ENCODE results near the gene CYP3A4. TPM values are rescaled to one million over a fixed set of nuclear protein-coding genes. Genes with fewer than 3 reads are reported as not detected.
"Not testable (repeated sequence)": the region's sequence is repeated elsewhere in the genome, so short reads cannot be mapped to it uniquely, and the experiment has no call there.

Gene CYP3A4
- polyA plus RNA-seq, 6 donors from 2014 or later: not detected

DNA sequence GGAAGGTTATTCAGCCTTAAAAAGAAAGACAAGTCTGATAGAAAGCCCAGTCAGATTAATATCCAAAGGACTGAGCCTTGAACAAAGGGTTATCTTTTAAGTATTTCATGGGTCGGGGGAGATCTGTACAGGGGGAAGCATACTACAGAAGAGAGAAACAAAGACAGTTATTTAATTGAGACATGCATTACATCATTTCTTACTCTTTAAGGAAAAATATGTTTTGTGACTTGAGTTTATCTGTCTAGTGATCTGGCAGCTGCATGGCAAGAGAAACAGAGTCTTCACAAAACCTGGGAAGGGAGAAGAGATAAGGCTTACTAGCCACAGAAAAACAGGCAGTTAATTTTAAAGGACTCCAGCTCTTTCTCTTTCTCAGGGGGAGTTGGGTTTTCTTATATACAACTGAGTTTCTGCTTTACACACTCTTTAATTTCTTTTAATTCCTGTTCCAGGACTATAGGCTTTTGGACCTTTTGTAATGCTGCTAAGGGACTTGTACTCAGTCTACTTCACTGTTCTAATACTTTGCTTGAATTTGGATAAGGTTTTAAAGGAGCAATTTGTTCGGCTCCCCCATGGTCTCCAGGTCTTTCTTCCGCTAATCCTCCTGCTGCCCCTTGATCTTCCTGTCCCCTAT, 23.0 kb upstream of the CYP3A4 start:
- Mint-ChIP-seq H3K36me3 (peaks cover 0 to 15% of the 10 kb centered on the region in 2 donors), H3K27ac (no peak overlapping the region), H3K4me1 (no peaks in the 10 kb centered on the region), H3K4me3 (no peak overlapping the region), H3K9me3 (peaks cover 0 to 32% (median 9%) of the 10 kb centered on the region in 7 donors), H3K27me3 (peaks cover 31 to 64% (median 60%) of the 10 kb centered on the region in 3 donors)
- ATAC-seq (ENCODE audit: low read depth in 2 of 2): no peak
- DNase-seq: no peak

GRCh38 chr7:99805641-99806040, 21.7 kb upstream of the CYP3A4 start:
- Mint-ChIP-seq H3K36me3 (peaks cover 0 to 17% of the 10 kb centered on the region in 2 donors), H3K4me3 (no peak overlapping the region), H3K9me3 (peaks cover 0 to 32% (median 10%) of the 10 kb centered on the region in 7 donors), H3K27ac (no peak overlapping the region), H3K4me1 (no peaks in the 10 kb centered on the region), H3K27me3 (peaks cover 39 to 76% (median 71%) of the 10 kb centered on the region in 3 donors)
- no peak for DNase-seq
- ATAC-seq (ENCODE audit: low read depth in 2 of 2): no peak

DNA sequence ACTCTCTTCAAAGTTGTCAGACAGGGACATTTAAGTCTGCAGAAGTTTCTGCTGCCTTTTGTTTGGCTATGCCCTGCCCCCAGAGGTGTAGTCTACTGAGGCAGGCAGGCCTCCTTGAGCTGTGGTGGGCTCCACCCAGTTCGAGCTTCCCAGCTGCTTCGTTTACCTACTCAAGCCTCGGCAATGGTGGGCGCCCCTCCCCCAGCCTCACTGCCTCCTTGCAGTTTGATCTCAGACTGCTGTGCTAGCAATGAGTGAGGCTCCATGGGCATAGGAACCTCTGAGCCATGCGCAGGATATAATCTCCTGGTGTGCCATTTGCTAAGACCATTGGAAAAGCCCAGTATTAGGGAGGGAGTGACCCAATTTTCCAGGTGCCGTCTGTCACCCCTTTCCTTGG, 19.1 kb upstream of the CYP3A4 start:
- not testable (repeated sequence) for H3K4me1 Mint-ChIP-seq

DNA sequence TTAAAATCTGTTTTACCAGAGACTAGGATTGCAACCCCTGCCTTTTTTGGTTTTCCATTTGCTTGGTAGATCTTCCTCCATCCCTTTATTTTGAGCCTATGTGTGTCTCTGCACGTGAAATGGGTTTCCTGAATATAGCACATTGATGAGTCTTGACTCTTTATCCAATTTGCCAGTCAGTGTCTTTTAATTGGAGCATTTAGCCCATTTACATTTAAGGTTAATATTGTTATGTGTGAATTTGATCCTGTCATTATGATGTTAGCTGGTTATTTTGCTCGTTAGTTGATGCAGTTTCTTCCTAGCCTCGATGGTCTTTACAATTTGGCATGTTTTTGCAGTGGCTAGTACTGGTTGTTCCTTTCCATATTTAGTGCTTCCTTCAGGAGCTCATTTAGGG, 17.4 kb upstream of the CYP3A4 start:
- Mint-ChIP-seq H3K9me3 (peaks cover 0 to 36% (median 11%) of the 10 kb centered on the region in 7 donors), H3K36me3 (peaks cover 0 to 17% of the 10 kb centered on the region in 2 donors), H3K27me3 (peaks cover 34 to 69% (median 51%) of the 10 kb centered on the region in 3 donors)
- ATAC-seq (ENCODE audit: low read depth in 2 of 2); H3K27ac Mint-ChIP-seq; H3K4me1 Mint-ChIP-seq; H3K4me3 Mint-ChIP-seq; DNase-seq: not testable (repeated sequence)

More for the DNA sequence above, 19.1 kb upstream of the CYP3A4 start:
- ATAC-seq (ENCODE audit: low read depth in 2 of 2); H3K27ac Mint-ChIP-seq; H3K4me3 Mint-ChIP-seq; DNase-seq: not testable (repeated sequence)
- peaks cover 0 to 17% of the 10 kb centered on the region in 2 donors for H3K36me3 Mint-ChIP-seq
- H3K27me3 Mint-ChIP-seq: peaks cover 40 to 82% (median 67%) of the 10 kb centered on the region in 3 donors
- H3K9me3 Mint-ChIP-seq: peaks cover 0 to 31% (median 13%) of the 10 kb centered on the region in 7 donors

DNA sequence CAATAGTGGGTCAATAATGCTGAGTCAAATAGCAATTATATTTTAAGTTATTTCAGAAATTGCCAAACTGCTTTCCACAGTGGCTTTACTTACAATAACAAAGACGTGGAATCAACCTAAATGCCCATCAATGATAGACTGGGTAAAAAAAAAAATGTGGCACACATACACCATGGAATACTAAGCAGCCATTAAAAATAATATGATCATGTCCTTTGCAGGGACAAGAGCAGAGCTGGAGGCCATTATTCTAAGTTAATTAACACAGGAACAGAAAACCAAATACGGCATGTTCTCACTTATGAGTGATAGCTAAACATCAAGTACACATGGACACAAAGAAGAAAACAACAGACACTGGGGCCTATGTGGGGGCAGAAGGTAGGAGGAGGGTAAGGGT, 15.0 kb upstream of the CYP3A4 start:
- no peak for ATAC-seq (ENCODE audit: low read depth in 2 of 2)
- H3K36me3 Mint-ChIP-seq: peaks cover 0 to 7% of the 10 kb centered on the region in 2 donors
- DNase-seq: no peak
- H3K4me3 Mint-ChIP-seq: no peak overlapping the region
- peaks cover 22 to 60% (median 41%) of the 10 kb centered on the region in 3 donors for H3K27me3 Mint-ChIP-seq
- H3K4me1 Mint-ChIP-seq: no peaks in the 10 kb centered on the region
- H3K9me3 Mint-ChIP-seq: peaks cover 0 to 18% (median 7%) of the 10 kb centered on the region in 7 donors
- peak overlapping the region in 1 of 6 donors; percentile 17 for H3K27ac Mint-ChIP-seq

DNA sequence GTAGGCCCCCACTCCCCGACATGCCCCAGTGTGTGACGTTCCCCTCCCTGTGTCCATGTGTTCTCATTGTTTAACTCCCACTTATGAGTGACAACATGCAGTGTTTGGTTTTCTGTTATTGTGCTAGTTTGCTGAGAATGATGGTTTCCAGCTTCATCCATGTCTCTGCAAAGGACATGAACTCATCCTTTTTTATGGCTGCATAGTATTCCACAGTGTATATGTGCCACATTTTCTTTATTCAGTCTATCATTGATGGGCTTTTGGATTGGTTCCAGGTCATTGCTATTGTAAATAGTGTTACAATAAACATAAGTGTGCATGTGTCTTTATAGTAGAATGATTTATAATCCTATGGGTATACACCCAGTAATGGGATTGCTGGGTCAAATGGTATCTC, 11.9 kb upstream of the CYP3A4 start:
- H3K27ac Mint-ChIP-seq; H3K4me1 Mint-ChIP-seq; H3K36me3 Mint-ChIP-seq; H3K4me3 Mint-ChIP-seq; ATAC-seq (ENCODE audit: low read depth in 2 of 2); DNase-seq: not testable (repeated sequence)
- peaks cover 0 to 10% (median 3%) of the 10 kb centered on the region in 7 donors for H3K9me3 Mint-ChIP-seq
- H3K27me3 Mint-ChIP-seq: peaks cover 30 to 47% (median 35%) of the 10 kb centered on the region in 3 donors

DNA sequence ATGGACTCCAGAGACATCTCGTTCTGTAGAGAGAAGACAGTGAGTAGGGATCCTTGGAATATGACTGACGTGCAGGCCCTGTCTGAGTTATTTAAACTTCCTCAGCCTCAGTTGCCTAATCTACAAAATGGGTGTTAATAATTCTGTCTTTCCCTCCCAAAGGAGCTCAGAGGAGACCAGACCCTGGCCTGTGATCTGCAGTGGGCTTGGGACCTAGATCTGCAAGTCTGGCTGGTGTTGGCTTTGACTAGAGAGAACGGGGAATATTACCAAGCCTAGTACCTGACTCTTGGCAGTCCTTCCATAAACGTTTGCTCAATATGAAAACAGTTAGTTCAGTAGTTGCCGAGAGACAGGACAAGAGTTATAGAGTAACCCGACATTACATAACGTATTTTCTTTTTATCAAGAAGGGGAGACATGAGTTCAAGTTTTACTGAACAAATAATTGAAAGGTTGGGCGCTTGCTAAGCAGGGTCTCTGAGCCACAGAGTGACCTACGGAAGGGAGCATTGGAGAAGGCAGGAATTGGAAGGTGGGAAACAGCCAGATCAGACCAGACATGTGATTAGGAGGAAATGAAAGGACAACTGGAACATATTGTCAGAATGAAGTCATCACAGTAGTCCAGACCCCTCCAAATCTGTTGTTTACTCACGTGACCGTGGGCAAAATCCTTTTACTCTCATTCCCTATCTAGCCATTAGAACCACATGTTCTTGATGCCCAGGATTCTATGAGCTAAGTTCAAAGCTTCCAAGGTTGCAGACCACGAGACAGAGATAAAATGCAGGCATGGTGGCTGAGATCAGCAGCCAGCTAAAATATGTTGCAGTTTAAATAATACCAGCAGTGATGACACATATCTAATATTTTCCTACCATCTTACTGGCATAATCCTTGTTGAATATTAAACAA, 10.9 kb upstream of the CYP3A4 start:
- Mint-ChIP-seq H3K27ac (no peak overlapping the region), H3K4me3 (no peak overlapping the region), H3K27me3 (peaks cover 25 to 52% (median 30%) of the 10 kb centered on the region in 3 donors), H3K9me3 (peaks cover 0 to 10% (median 3%) of the 10 kb centered on the region in 7 donors), H3K36me3 (no peaks in the 10 kb centered on the region), H3K4me1 (no peaks in the 10 kb centered on the region)
- ATAC-seq (ENCODE audit: low read depth in 2 of 2) (no peak), DNase-seq (no peak)

- Mint-ChIP-seq H3K4me1 (no peaks in the 10 kb centered on the region), H3K27ac (no peak overlapping the region), H3K9me3 (peaks cover 0 to 8% (median 0%) of the 10 kb centered on the region in 7 donors), H3K27me3 (peaks cover 29 to 48% (median 41%) of the 10 kb centered on the region in 3 donors), H3K36me3 (no peaks in the 10 kb centered on the region), H3K4me3 (no peak overlapping the region)
- ATAC-seq (ENCODE audit: low read depth in 2 of 2): no peak
- DNase-seq: no peak
Observed at GRCh38 chr7:99793443-99793842, 9.5 kb upstream of the CYP3A4 start.

- Mint-ChIP-seq H3K9me3 (peaks cover 0 to 4% (median 0%) of the 10 kb centered on the region in 7 donors), H3K27ac (no peak overlapping the region), H3K36me3 (no peaks in the 10 kb centered on the region), H3K4me1 (no peaks in the 10 kb centered on the region), H3K27me3 (peaks cover 30 to 52% (median 46%) of the 10 kb centered on the region in 3 donors), H3K4me3 (no peak overlapping the region)
- DNase-seq (no peak), ATAC-seq (ENCODE audit: low read depth in 2 of 2) (no peak)
Observed at GRCh38 chr7:99792967-99793366, 9.0 kb upstream of the CYP3A4 start.

DNA sequence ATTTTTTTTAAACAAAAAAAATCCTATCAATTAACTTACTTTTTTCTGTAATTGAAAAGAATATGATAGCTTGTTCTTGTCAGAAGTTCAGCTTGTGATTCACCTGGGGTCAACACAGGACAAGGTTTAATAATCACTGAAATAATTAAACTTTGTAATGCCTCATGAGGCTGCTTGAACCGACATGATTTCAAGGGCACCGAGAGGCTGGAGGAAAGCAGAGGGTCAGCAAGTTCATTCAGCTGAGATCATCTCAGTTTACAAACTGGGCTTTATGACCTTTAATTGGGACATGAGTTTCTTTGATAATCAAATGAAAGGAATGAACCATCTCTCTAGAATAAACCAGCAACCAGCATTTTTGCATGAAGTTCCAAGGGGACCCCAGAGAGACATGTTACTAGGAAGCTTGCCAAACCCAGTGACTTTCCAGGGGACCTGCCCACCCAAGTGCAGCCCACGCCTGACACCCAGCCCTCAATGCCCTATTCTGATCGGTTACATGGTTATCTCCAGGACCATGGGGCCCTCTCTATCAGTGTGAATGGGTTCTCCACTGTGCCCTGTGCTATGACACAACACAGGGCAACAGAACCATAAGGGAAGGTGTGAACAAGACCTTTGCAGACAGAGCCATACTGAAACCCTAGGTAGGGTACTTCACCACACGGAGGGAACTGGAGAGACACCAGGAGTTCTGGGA, 7.8 kb upstream of the CYP3A4 start:
- Mint-ChIP-seq H3K27ac (no peak overlapping the region), H3K27me3 (peaks cover 32 to 55% (median 51%) of the 10 kb centered on the region in 3 donors), H3K4me1 (no peaks in the 10 kb centered on the region), H3K4me3 (no peak overlapping the region), H3K9me3 (peaks cover 0 to 3% (median 0%) of the 10 kb centered on the region in 7 donors), H3K36me3 (no peaks in the 10 kb centered on the region)
- DNase-seq (no peak), ATAC-seq (ENCODE audit: low read depth in 2 of 2) (no peak)

DNA sequence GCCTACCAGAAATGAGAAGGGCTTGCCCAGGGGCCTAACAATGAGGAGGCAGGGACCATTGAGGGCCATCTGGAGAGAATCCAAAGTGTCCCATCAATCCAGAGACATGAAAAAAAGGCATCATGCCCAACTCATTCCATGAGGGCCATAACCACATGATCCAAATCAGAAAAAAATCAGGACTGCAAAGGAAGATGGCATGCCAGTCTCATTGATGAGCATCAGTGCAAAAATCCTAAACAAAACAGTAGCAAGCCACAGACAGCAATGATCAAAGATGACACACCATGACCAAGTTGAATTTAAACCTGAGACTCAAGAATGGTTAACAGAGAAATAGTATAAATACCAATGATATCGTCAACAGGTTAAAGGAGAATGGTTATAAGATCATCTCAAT, 7.0 kb upstream of the CYP3A4 start:
- Mint-ChIP-seq H3K36me3 (no peaks in the 10 kb centered on the region), H3K9me3 (peaks cover 0 to 3% (median 0%) of the 10 kb centered on the region in 7 donors), H3K27ac (no peak overlapping the region), H3K4me3 (no peak overlapping the region), H3K4me1 (no peaks in the 10 kb centered on the region), H3K27me3 (peaks cover 35 to 60% (median 59%) of the 10 kb centered on the region in 3 donors)
- ATAC-seq (ENCODE audit: low read depth in 2 of 2) (no peak), DNase-seq (no peak)

- Mint-ChIP-seq H3K4me3 (no peak overlapping the region), H3K36me3 (no peaks in the 10 kb centered on the region), H3K4me1 (no peaks in the 10 kb centered on the region), H3K9me3 (peaks cover 0 to 3% (median 0%) of the 10 kb centered on the region in 7 donors), H3K27ac (no peak overlapping the region), H3K27me3 (peaks cover 41 to 65% (median 61%) of the 10 kb centered on the region in 3 donors)
- ATAC-seq (ENCODE audit: low read depth in 2 of 2): no peak
- no peak for DNase-seq
Observed at GRCh38 chr7:99790407-99790806, 6.4 kb upstream of the CYP3A4 start.

DNA sequence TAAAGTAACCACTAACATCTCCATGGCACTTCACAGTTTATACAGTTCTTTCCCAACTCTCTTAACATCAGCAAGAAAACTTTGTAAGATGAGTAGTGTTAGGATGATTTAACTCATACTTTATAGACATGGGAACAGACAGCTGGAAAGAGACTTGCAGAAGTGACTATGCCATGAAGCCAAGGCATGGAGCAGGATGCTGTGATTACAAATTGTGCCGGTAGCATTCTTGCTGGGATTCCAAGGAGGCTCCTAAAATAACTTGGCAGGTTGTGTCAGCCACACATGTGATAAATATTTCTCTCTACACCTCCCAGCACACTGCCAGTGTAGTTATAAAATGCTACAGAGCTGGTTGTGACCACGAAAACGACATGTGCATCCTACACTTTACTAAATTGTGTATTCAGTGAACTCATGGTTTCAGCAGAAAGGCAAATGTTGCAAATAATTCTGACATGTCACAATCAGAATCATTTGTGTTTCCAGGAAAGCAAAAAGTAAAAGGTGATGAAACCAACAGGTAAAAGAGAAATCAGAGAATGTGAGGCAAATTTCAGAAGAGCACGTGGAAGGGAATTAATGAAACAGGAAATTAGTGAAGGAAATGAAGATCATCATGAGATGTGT, 5.6 kb upstream of the CYP3A4 start:
- Mint-ChIP-seq H3K27ac (no peak overlapping the region), H3K36me3 (no peaks in the 10 kb centered on the region), H3K9me3 (no peaks in the 10 kb centered on the region), H3K4me1 (no peaks in the 10 kb centered on the region), H3K4me3 (no peak overlapping the region), H3K27me3 (peaks cover 41 to 67% (median 63%) of the 10 kb centered on the region in 3 donors)
- DNase-seq (no peak), ATAC-seq (ENCODE audit: low read depth in 2 of 2) (no peak)
